PFSK-1 (cell line): ENCODE results near the gene TENM3.

ENCODE experiments used
- POLR2AphosphoS5 ChIP-seq: IDR thresholded peaks from 2 replicates; pipeline ENCODE4 v1.6.1; 2012; ENCODE audit warnings: low read depth, mild to moderate bottlenecking, control low read depth, low read length, moderate library complexity
- REST ChIP-seq, 2 experiments: IDR thresholded peaks; 2 replicates each; pipeline versions ENCODE4 v1.6.1 to v1.8.0; 2011 to 2012; ENCODE audit warnings: low read depth in 2 of 2, low read length in 2 of 2, control low read depth in 1 of 2, inconsistent platforms in 1 of 2, mild to moderate bottlenecking in 1 of 2, moderate library complexity in 1 of 2; ENCODE audit not compliant: insufficient read depth in 1 of 2
- TAF1 ChIP-seq: IDR thresholded peaks from 2 replicates; pipeline ENCODE4 v1.6.1; 2012; ENCODE audit warnings: low read length, control low read depth, borderline replicate concordance; ENCODE audit not compliant: insufficient read depth

GRCh38 chr4:182699795-182700194 is 456.6 kb downstream of the TENM3 start:
- TF ChIP-seq TAF1, result no peak
- no peak for TF ChIP-seq POLR2AphosphoS5
- no peak for TF ChIP-seq REST (IDR thresholded peaks at IDR 0.05; ENCODE audit: insufficient read depth in 1 of 2, low read depth in 2 of 2, low read length in 2 of 2)
